ENCODE data around the gene XPNPEP2.

XPNPEP2 gene

GRCh38 chrX:129804806-129805205 is 66.0 kb downstream of the XPNPEP2 start:
- DNase-seq = no peak

- no peak for DNase-seq
Measured at GRCh38 chrX:129808158-129808828, 69.5 kb downstream of the XPNPEP2 start.

DNA sequence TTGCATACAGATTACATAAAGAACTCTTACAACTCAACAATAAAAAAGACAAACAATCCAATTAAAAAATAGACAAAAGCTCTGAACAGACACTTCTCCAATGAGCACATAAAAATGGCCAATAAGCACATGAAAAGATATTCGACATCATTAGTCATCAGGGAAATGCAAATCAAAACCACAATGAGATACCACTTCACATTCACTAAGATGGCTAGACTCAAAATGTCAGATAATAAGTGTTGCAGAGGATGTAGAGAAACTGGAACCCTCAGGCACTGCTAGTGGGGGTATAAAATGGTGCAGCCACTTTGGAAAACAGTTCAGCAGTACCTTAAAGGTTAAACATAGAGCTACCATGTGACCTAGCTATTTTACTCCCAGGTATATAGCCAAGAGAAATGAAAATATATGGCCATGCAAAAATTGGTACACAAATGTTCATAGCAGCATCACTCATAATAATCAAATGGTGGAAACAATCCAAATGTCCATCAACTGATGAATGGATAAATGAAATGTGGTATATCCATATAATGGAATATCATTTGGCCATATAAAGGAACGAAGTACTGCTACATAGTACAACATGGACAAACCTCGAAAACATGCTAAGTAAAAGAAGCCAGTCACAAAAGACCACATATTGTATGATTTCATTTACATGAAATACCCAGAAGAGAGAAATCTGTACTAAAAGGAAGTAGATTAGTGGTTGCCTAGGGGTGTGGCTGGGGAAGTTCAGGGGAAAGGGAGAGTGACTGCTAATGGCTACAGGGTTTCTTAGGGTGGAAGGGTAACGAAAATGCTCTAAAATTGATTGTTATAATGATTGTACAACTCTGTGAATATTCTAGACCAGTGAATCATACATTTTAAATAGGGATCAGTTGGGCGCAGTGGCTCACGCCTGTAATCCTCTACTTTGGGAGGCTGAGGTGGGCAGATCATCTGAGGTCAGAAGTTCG is 70.3 kb downstream of the XPNPEP2 start:
- DNase-seq = no peak

GRCh38 chrX:129813662-129814368 is 75.0 kb downstream of the XPNPEP2 start:
- no peak for DNase-seq

- no peak for DNase-seq
Measured at GRCh38 chrX:129818123-129818522, 79.3 kb downstream of the XPNPEP2 start.

All from activated CD8-positive, alpha-beta memory T cell treated with anti-CD3 and anti-CD28 coated beads, Interleukin-2, amount 50 U/mL, for 48 hours (primary cell).